ENCODE data around the gene CLCN6.
A peak's percentile ranks its signal among the peaks of the same experiment; 100 is the strongest.

Gene CLCN6

DNA sequence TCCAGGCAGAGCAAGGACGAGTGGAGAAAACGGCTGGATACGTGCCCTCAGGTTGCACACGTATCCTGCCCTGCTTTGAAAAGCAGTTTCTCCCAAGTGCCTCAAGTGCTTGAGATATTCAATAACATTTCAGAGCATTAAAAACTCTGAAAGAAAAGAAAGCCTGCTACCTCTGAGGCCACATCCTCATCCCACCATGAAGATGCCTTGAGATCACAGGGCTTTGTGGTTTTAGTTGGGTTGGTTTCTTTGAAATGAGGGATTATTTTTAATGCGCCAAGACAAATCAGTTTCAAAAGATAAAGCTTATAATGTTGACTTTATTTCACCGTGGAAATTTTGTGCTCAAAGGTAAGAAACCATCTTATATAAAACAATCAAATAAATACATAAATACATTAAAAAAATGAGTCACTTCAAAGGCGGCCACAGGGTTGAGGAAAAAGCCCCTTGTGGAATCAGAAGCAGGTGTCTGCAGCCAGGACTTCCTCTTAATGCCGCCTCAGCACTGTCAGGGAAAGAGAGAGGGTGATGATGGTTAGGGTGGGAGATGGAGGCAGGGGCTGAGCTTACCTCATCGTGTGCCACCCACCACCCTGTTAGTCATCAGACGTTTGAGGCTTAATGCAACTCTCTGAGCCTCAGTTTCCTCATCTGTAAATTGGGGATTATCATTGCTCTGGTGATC is 51.3 kb downstream of the CLCN6 start:
- DNase-seq, result no peak

DNA sequence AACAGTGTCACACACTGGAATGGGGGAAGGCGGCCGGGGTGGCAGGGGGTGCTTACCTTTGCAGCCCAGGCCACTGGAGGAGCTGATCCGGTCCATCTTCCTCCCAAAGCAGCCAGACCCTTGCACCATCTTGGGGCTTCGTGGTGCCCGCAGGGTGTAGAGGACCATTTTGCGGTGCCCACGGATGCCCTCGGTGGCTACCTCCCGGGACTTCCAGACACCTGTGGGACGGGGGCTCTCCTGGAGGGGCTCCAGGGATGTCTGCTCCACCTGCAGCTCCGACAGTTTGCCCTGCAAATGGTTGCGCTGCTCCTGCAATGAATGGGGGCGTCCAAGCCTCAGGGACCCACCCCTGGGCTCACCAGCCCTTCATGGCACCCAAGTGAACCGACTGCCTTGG is 52.2 kb downstream of the CLCN6 start:
- no peak for DNase-seq

DNA sequence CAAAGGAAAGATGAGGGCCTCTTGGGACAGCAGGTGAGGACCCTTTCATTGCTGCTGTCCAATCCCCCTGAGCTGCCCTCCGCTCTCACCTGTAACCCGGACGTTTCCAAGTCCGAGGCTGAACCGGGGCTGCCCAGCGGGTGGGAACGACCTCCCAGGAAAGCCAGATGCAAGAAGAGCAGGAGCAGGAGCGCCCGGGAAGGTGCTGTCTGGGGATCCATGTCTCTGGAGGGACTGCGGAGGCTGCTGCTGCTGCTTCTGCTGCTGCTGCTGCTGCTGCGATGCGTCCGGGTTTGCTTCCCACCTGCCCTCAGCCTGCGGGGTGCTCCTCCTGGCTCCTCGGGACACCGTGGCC is 52.6 kb downstream of the CLCN6 start, which contains the start of gene NPPB:
TSS of gene NPPB (minus strand) at position 333 of the 355 bp plus-strand sequence. CDS start at position 221, 112 bp downstream.
- no peak for DNase-seq

DNA sequence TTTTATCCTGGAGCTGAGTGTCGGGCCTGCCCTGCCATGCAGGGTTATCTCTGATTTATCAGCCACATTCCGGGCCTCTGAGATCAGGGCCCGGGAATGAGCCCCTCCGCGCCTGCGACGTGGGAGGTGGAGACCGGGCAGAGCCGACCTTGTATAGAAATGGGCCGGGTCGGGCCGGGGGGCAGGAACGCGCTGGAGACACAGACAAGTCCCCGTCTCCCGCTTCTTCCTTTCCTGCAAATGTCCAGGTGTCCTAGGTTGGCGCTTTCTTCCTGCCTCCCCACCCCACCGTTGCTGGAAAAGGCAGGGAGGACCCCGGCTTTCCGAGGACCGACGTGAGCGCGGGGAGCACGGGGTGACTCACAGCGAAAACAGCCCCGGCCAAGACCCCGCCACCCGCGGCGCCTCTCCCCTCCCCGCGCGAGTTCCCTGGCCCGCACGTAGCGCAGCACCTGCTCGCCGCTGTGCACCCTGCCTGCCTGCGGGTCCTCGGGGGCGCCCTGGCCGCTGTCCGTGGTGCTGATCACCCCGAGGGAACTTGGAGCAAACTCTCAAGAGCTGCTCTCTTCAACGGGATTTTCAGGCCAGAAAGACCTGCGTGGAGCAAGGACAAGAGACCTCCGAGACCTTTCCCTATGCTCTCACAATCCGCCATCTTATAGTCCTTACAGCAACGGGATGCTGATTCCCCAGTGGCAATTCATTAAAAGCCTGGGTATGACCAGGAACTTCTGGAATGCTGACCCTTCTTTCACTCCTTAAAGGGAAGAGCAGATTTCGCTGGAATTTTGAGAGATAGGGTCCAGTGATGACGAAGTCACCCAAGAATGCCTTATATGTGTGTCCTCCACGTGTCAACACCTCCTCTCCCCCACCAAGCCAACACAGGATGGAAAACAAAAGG is 53.2 kb downstream of the CLCN6 start:
- peak; percentile 50 for DNase-seq

DNA sequence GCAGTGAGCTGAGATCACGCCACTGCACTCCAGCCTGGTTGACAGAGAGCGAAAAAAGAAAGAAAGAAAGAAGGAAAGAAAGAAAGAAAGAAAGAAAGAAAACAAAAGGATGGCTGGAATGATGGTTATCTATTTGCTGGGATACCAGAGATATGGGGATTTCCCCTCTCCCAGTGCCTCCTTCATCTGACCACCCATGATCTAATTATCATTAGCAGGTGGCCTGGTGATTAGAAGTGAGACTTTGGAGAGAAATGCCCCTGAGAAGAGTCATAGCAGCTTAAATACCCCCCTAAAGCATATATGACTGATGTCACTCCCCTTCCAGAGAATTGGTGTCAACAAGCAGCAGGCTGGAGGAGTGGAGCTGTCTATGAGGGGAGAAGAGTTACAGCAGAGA is 54.1 kb downstream of the CLCN6 start:
- DNase-seq, result no peak

DNA sequence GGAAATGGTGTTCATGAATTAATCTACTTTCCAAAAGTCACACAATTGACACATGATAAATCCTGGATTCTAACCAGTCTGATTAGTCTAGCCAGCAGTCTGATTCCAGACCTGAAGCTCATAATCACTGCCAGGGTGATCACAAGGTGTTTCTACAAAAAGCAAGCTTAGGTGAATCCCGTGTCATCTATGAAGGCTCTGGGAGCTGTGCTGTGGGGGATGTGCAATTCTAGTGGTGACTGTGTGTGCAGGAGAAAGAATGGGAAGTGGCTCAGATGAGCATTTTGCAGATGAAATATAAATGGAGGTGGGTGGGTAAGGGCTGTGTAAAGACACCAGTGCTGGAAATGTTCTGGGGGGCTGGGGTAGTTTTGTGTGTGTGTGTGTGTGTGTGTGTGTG is 54.6 kb downstream of the CLCN6 start:
- no peak for DNase-seq

DNA sequence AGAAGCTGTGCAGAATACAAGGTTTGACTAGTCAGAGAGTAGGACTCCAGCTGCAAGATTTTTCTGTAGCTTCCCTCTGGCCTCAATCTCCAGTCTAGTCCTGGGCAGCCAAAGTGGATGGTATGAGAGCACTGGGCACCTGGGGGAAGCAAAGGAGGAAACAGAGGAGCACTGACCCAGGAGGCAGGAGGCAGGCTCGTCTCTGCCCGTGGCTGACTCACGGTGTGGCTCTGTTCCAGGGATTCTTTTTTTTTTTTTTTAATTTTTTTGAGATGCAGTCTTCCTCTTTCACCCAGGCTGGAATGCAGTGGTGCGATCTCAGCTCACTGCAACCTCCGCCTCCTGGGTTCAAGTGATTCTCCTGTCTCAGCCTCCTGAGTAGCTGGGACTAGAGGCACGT is 56.9 kb downstream of the CLCN6 start:
- no peak for DNase-seq

DNA sequence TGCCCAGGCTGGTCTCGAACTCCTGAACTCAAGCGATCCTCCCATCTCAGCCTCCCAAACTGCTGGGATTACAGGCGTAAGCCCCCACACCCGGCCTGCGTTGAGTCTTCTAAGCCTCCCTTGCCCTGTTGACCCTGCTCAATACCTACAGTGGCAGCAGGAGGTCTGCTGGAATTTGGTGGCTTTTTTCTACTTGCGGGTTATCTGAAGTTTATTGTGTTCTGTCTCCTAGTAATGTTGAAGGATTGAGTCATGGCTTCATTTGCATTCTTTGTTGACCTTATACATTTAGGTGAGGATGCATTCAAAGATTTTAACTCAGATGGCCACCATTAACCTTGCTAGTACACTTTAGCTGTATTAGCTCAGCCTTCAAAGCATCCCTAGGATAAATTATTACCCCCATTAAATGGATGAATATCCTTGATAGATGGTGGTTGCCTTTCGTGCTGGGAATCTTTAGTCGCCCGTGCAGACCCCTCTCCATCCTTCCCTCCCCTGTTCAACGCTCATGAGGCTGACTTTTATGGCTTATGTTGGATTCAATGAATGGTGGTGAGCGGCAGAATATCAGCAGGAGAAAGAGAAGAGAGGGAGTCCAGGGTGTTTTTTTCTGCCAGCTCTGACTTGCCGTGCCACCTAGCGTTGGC is 62.5 kb downstream of the CLCN6 start:
- no peak for DNase-seq

DNA sequence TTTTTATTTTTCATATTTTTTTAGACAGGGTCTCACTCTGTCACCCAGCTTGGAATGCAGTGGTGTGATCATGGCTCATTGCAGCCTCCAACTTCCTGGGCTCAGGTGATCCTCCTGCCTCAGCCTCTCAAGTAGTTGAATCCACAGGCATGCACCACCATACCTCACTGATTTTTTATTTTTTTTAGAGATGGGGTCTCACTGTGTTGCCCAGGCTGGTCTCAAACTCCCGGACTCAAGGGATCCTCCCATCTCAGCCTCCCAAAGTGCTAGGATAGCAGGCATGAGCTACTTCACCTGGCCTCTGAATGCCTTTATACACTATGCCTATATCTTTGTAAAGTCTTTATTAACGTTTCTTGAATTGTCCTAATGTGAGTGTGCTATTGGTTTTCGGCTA is 63.1 kb downstream of the CLCN6 start:
- no peak for DNase-seq

DNA sequence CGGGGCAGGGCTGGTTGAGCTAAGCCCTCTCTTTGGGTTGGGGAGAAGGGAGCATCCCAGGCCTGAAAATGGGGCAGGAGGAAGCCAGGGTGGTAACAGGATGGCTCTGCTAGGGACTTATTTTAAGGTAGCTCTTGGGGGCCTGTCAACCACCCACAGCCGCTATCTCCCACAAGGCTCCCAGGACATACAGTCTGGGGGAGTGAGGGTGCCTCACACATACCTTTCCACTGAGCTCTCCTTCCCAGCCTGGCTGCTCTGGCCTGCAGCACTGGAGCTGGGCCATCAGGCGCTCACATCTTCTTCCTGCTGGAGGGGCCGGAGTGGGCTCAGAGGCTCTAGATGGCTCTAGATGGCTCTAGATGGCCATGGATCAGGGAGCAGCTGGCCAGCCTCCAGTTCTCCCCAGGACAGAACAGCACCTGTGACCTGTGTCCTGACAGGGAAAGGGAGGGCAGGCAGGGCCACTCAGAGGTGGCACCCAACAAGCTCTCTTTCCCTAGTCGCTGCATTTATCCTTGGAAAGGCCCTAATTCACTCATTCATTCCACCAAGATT is 63.7 kb downstream of the CLCN6 start:
- no peak for DNase-seq

DNA sequence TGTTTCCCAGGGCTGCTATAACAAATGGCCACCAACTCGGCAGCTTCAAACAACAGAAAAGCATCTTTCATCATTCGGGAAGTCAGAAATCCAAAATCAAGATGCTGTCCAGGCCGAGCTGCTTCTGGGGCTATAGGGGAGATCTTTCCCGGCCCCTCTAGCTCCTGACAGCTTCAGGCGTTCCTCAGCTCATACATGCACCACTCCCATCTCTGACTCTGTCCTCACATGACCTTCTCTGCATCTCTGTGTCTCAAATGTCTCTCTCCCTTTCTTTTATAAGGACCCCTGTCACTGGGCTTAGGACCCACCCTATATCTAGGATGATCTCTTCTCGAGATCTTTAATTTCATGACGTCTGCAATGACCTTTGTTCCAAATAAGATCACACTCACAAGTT is 66.6 kb downstream of the CLCN6 start:
- DNase-seq, result no peak

DNA sequence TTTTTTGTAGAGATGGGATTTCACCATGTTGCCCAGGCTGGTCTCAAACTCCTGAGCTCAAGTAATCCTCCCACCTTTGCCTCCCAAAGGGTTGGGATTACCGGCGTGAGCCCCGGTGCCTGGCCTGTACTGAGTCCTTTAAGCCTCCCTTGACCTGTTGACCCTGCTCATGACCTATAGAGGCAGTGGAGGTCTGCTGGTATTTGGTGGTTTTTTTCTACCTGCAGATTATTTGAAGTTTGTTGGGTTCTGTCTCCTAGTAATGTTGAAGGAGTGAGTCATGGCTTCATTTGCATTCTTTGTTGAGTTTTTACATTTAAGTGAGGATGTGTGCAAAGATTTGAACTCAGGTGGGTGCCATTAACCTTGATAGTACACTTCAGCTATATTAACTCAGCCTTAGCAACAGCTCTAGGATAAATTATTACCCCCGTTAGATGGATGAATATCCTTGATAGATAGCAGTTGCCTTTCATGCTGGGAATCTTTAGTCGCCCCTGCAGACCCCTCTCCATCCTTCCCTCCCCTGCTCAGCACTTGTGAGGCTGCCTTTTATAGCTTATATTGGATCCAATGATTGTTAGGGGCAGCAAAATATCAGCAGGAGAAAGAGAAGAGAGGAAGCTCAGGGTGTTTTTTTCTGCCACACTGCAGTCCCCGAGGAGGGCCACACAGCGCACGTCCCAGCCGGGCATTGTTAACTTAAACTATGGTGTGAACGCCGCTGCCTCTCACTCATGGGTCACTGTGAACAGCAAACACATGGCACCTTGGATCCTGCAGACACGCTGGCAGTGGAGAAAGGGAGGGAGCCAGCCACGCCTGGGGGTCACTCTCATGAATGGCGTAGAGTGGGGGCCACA is 67.6 kb downstream of the CLCN6 start:
- no peak for DNase-seq

DNA sequence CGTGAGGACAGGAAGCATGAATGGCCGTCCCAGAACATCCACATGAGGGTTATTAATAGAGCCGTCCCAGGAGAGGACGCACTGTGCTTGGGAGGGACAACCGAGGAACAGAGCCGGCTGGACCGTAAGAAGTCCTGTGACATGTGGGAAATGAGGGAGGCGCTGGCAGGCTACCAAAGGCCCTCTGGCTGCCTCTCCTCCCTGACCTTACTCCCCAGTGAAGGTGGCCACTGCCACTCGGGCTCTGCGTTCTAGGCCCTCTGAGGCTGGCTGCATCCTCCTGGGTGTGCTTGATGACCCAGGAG is 68.2 kb downstream of the CLCN6 start:
- DNase-seq, result no peak

DNA sequence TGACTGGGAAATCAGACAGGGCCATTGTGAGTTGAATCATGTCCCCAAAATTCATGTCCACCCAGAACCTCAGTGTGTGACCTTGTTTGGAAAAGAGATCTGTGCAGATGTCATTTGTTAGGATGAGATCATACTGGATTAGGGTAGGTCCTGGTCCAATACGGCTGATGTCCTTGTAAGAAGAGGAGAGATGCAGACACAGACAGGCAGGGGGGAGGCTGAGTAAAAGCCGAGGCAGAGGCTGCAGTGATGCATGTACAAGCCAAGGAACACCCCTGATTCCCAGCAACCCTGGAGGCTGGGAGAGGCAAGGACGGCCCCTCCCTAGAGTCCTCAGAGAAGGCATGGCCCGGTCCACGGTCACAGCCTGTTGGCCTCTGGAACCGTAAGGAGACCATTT is 68.6 kb downstream of the CLCN6 start:
- no peak for DNase-seq

DNA sequence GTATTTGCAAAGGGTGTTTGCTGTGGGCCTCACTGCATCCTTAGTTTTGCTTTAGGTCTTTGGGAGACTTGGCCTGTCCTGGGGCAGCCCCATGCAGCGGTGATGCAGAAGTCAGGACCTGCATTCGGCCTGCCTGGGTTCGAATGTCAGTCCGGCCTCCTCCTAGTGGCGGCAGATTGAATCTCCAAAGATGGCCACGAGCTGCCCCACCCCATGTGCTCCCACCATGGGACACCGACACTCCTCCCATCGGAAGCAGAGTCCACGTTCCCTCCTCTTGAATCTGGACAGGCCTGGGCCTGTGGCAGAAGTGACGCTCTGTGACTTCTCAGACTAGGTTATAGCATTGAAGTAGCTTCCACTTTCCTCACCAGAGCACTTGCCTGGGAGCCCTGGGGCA is 69.1 kb downstream of the CLCN6 start:
- no peak for DNase-seq

DNA sequence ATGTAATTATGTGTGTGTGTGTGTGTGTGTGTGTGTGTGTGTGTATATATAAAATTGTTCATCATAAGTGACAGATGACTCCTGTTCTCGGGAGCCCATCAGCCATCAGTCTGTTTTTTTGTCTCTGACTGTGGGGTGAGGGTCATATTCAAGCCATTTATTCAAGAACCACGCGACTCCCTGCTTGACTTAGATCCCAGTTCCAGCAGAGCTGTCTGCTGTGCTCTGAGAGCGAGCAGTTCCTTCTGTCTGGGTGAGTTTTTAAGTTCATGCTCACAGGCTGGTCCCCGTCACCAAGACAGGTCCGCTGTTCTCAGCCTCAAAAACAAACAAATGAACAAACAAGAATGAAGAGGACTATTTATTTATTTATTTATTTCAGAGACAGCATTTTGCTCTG is 71.1 kb downstream of the CLCN6 start:
- DNase-seq, result no peak

DNA sequence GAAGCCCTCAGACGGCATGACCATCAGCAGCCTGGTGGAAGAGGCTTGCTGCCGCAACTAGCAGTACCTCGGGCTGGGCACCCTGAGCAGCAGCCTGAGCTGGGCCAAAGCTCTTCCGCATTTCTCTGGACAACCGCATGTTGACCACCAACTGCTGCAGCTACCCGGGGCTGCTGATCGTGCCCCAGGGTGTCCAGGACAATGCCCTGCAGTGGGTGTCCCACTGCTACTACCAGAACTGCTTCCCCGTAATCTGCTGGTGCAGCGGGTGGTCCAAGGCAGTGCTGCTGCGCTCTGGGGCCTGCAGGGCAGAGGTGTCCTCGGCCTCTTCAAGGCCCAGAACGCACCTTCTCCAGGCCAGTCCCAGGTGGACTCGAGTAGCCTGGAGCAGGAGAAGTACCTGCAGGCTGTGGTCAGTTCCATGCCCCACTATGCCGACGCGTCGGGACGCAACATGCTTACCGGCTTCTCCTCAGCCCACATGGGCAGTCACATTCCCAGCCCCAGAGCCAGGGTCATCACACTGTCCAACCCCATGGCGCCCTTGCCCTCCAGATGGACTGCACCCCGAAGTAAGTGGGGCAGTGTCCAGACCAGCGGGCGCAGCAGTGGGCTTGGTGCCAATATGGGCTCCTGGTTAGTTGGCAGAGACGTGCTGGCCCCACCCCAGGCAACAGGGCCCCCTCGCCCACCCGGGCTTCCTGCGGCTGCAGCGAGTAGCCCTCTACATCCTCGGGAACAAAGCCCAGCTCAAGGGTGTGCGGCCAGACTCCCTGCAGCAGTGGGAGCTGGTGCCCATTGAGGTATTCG is 72.3 kb downstream of the CLCN6 start:
- DNase-seq, result no peak

DNA sequence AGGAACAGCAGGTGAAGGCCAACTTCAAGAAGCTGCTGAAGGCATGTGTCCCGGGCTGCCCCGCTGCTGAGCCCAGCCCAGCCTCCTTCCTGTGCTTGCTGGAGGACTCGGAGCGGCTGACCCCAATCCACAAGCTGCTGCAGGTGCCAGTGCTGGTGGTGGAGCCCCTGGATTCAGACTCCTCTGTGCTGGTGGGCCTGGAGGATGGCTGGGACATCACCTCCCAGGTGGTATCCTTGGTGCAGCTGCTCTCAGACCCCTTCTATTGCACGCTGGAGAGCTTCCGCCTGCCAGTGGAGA is 72.8 kb downstream of the CLCN6 start:
- DNase-seq, result no peak

DNA sequence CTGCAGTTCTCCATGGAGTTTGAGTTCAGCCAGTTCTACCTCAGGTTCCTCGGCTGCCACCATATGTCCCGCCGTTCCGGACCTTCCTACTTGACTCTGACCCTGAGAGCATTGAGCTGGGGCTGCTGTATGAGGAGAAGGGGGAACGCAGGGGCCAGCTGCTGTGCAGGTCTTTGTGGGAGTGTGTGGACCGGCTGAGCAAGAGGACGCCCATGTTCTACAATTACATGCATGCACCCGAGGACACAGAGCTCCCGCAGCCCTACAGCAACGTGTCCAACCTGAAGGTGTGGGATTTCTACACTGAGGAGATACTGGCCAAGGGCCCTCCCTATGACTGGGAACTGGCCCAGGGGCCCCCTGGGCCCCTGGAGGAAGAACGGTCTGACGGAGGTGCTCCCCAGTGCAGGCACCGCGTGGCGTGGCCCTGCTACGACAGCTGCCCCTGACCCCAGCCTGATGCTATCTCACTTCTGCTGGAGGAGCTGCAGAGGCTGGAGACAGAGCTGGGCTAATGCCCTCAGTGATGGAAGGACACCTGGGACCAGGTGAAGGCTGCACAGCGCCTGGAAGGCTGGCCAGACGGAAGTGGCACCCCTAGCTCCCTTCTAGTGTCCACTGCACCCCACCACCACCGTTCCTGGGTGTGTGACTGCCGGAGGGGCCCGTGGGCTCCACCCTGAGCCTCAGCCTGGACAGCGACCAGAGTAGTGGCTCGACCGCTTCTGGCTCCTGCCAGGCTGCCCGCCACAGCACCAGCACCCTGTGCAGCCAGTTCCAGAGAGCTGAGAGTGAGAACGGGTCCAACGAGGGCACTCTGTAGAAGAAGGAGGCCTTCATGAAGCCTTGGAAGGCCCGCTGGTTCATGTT is 73.6 kb downstream of the CLCN6 start:
- DNase-seq, result no peak

DNA sequence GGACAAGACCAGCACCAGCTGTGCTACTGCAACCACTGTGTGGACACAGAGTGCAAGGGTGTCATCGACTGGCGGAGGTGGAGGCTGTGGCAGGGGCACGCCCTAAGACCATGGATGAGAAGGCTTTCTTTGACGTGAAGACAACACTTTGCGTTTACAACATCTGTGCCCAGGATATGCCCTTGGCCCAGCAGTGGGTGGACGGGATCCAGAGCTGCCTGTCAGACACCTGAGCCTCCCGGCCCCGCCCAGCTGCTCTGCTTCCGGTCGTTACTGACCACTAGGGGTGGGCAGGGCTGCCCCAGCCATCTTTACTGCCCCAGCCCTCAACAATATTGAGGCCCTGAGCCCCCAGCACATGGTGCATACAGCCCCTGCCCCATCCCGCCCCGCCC is 74.2 kb downstream of the CLCN6 start:
- no peak for DNase-seq

Data from activated CD4-positive, alpha-beta T cell treated with anti-CD3 and anti-CD28 coated beads, Interleukin-10, Interleukin-2, amounts not matched to agents 100 ng/mL and 50 ng/mL, durations not matched to agents 16 hours and 8 hours (primary cell).